ENCODE data around the gene HNRNPUL2.

HNRNPUL2 gene

GRCh38 chr11:62712861-62713260 lies 14.4 kb downstream of the HNRNPUL2 start:
- TF ChIP-seq CTCF (IDR thresholded peaks at IDR 0.05; ENCODE audit: insufficient read depth, low read length, poor library complexity, severe bottlenecking): no peak
- no peak for TF ChIP-seq EZH2phosphoT487 (conservative IDR thresholded peaks at IDR 0.05; ENCODE audit: low read length)
- Histone ChIP-seq H3K9ac (ENCODE audit: low read length) (no peak overlapping the region), H3K36me3 (ENCODE audit: low read length) (peaks cover 32% of the 10 kb centered on the region), H3K4me2 (ENCODE audit: low read depth, low read length, poor library complexity, severe bottlenecking) (no peak overlapping the region), H2AFZ (ENCODE audit: low read depth, low read length, severe bottlenecking) (no peak overlapping the region), H4K20me1 (ENCODE audit: low read depth, low read length) (no peaks in the 10 kb centered on the region), H3K79me2 (ENCODE audit: insufficient read depth, low read length) (peaks cover 13% of the 10 kb centered on the region; the same call in 1 of the 2 replicates), H3K27ac (ENCODE audit: low read depth, low read length) (no peak overlapping the region), H3K27me3 (ENCODE audit: low read length) (no peaks in the 10 kb centered on the region), H3F3A (ENCODE audit: insufficient read depth) (peaks cover 15% of the 10 kb centered on the region), H3K4me3 (ENCODE audit: insufficient read depth, low read length, poor library complexity, severe bottlenecking) (no peak overlapping the region), H3K9me3 (ENCODE audit: insufficient read depth, low read length) (no peaks in the 10 kb centered on the region), H3K9me2 (replicated peaks; ENCODE audit: insufficient read depth, low read length) (no peaks in the 10 kb centered on the region)

GRCh38 chr11:62712276-62712812 lies 14.9 kb downstream of the HNRNPUL2 start:
- H3K9me3 ChIP-seq (ENCODE audit: insufficient read depth, low read length): no peaks in the 10 kb centered on the region
- peaks cover 10% of the 10 kb centered on the region; the same call in 1 of the 2 replicates for H3K79me2 ChIP-seq (ENCODE audit: insufficient read depth, low read length)
- no peaks in the 10 kb centered on the region for H4K20me1 ChIP-seq (ENCODE audit: low read depth, low read length)
- H3F3A ChIP-seq (ENCODE audit: insufficient read depth): peaks cover 18% of the 10 kb centered on the region
- H3K36me3 ChIP-seq (ENCODE audit: low read length): peaks cover 30% of the 10 kb centered on the region
- no peak for TF ChIP-seq EZH2phosphoT487 (conservative IDR thresholded peaks at IDR 0.05; ENCODE audit: low read length)
- no peak for TF ChIP-seq CTCF (IDR thresholded peaks at IDR 0.05; ENCODE audit: insufficient read depth, low read length, poor library complexity, severe bottlenecking)
- no peak overlapping the region for H2AFZ ChIP-seq (ENCODE audit: low read depth, low read length, severe bottlenecking)
- no peak overlapping the region for H3K4me3 ChIP-seq (ENCODE audit: insufficient read depth, low read length, poor library complexity, severe bottlenecking)
- no peak overlapping the region for H3K27ac ChIP-seq (ENCODE audit: low read depth, low read length)
- no peak overlapping the region for H3K4me2 ChIP-seq (ENCODE audit: low read depth, low read length, poor library complexity, severe bottlenecking)
- no peak overlapping the region for H3K9ac ChIP-seq (ENCODE audit: low read length)
- no peaks in the 10 kb centered on the region for H3K27me3 ChIP-seq (ENCODE audit: low read length)
- H3K9me2 ChIP-seq (replicated peaks; ENCODE audit: insufficient read depth, low read length): no peaks in the 10 kb centered on the region

GRCh38 chr11:62710001-62710345 lies 17.3 kb downstream of the HNRNPUL2 start:
- Histone ChIP-seq H3K4me3 (ENCODE audit: insufficient read depth, low read length, poor library complexity, severe bottlenecking) (no peak overlapping the region), H3K9me2 (replicated peaks; ENCODE audit: insufficient read depth, low read length) (no peaks in the 10 kb centered on the region), H3K9me3 (ENCODE audit: insufficient read depth, low read length) (no peaks in the 10 kb centered on the region), H3F3A (ENCODE audit: insufficient read depth) (peaks cover 24% of the 10 kb centered on the region), H3K36me3 (ENCODE audit: low read length) (peaks cover 8% of the 10 kb centered on the region), H3K27ac (ENCODE audit: low read depth, low read length) (no peak overlapping the region), H3K79me2 (ENCODE audit: insufficient read depth, low read length) (peaks cover 5% of the 10 kb centered on the region; the same call in 1 of the 2 replicates), H3K9ac (ENCODE audit: low read length) (no peak overlapping the region), H3K4me2 (ENCODE audit: low read depth, low read length, poor library complexity, severe bottlenecking) (no peak overlapping the region), H3K27me3 (ENCODE audit: low read length) (no peaks in the 10 kb centered on the region), H4K20me1 (ENCODE audit: low read depth, low read length) (no peaks in the 10 kb centered on the region), H2AFZ (ENCODE audit: low read depth, low read length, severe bottlenecking) (no peak overlapping the region)
- TF ChIP-seq CTCF (IDR thresholded peaks at IDR 0.05; ENCODE audit: insufficient read depth, low read length, poor library complexity, severe bottlenecking): no peak
- no peak for TF ChIP-seq EZH2phosphoT487 (conservative IDR thresholded peaks at IDR 0.05; ENCODE audit: low read length)

Data from SU-DHL-6 (cell line).